HL-60 (cell line): Measurements from ENCODE around the gene FAM50B.

ENCODE experiments used
- DNase-seq, 2 experiments: peaks; one replicate each; pipeline ENCODE4 v3.0.0-alpha.2; 2010 to 2020; ENCODE audit warnings: low read depth in 1 of 2, low spot score in 1 of 2
- H3K27ac ChIP-seq: fragments of 250-450 bp; sonication (Bioruptor Pico); replicated peaks from 2 replicates; pipeline ENCODE4 v1.5.1; 2020; ENCODE audit warnings: mild to moderate bottlenecking, moderate library complexity
- H3K27me3 ChIP-seq: fragments of 250-450 bp; sonication (Bioruptor Pico); 2 replicates; pipeline ENCODE4 v1.5.1; 2021; ENCODE audit warnings: mild to moderate bottlenecking, moderate library complexity; ENCODE audit not compliant: insufficient read depth, poor library complexity, severe bottlenecking
- H3K4me3 ChIP-seq: replicated peaks from 2 replicates; pipeline ENCODE4 v1.5.1; 2011; ENCODE audit warnings: mild to moderate bottlenecking, control low read depth, low read length; ENCODE audit not compliant: insufficient read depth
- GABPA ChIP-seq: IDR thresholded peaks from 2 replicates; pipeline ENCODE4 v1.6.1; 2012; ENCODE audit warnings: low read depth
- POLR2AphosphoS5 ChIP-seq: IDR thresholded peaks from 2 replicates; pipeline ENCODE4 v1.6.1; 2012; ENCODE audit warnings: low read depth
- SPI1 ChIP-seq: IDR thresholded peaks from 2 replicates; pipeline ENCODE4 v1.6.1; 2012; ENCODE audit warnings: low read depth, mild to moderate bottlenecking, borderline replicate concordance
- TF ChIP-seq, protein P1 (sequence below): IDR thresholded peaks from 2 replicates; pipeline ENCODE4 v1.6.1; 2012; ENCODE audit warnings: low read depth; ENCODE audit not compliant: insufficient replicate concordance
- TF ChIP-seq, protein P2 (sequence below): IDR thresholded peaks from one replicate; pipeline ENCODE4 v1.5.1; 2011; ENCODE audit warnings: low read length, control low read depth, inconsistent platforms; ENCODE audit not compliant: insufficient read depth

Gene FAM50B

DNA sequence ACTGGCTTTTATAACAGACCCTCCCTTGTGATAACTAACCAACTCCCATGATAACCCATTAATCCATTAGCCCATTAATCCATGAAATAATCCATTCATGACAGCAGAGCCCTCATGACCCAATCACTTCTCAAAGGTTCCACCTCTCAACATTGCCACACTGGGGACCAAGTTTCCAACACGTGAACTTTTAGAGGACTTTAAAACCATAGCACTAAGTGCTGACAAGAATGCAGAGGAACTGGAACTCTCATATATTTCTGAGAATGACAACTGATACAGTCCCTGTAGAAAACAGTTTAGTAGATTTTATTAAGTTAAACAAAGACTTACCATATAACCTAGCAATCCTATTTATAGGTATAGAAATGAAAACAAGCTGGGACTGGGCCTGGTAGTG lies 11.4 kb upstream of the FAM50B start:
- Histone ChIP-seq H3K4me3 (no peak overlapping the region), H3K27me3 (no peaks in the 10 kb centered on the region), H3K27ac (no peak overlapping the region)
- DNase-seq: no peak
- TF ChIP-seq, protein P1, sequence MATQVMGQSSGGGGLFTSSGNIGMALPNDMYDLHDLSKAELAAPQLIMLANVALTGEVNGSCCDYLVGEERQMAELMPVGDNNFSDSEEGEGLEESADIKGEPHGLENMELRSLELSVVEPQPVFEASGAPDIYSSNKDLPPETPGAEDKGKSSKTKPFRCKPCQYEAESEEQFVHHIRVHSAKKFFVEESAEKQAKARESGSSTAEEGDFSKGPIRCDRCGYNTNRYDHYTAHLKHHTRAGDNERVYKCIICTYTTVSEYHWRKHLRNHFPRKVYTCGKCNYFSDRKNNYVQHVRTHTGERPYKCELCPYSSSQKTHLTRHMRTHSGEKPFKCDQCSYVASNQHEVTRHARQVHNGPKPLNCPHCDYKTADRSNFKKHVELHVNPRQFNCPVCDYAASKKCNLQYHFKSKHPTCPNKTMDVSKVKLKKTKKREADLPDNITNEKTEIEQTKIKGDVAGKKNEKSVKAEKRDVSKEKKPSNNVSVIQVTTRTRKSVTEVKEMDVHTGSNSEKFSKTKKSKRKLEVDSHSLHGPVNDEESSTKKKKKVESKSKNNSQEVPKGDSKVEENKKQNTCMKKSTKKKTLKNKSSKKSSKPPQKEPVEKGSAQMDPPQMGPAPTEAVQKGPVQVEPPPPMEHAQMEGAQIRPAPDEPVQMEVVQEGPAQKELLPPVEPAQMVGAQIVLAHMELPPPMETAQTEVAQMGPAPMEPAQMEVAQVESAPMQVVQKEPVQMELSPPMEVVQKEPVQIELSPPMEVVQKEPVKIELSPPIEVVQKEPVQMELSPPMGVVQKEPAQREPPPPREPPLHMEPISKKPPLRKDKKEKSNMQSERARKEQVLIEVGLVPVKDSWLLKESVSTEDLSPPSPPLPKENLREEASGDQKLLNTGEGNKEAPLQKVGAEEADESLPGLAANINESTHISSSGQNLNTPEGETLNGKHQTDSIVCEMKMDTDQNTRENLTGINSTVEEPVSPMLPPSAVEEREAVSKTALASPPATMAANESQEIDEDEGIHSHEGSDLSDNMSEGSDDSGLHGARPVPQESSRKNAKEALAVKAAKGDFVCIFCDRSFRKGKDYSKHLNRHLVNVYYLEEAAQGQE: no peak
- TF ChIP-seq POLR2AphosphoS5 (no peak), GABPA (no peak), SPI1 (no peak)
- TF ChIP-seq, protein P2, sequence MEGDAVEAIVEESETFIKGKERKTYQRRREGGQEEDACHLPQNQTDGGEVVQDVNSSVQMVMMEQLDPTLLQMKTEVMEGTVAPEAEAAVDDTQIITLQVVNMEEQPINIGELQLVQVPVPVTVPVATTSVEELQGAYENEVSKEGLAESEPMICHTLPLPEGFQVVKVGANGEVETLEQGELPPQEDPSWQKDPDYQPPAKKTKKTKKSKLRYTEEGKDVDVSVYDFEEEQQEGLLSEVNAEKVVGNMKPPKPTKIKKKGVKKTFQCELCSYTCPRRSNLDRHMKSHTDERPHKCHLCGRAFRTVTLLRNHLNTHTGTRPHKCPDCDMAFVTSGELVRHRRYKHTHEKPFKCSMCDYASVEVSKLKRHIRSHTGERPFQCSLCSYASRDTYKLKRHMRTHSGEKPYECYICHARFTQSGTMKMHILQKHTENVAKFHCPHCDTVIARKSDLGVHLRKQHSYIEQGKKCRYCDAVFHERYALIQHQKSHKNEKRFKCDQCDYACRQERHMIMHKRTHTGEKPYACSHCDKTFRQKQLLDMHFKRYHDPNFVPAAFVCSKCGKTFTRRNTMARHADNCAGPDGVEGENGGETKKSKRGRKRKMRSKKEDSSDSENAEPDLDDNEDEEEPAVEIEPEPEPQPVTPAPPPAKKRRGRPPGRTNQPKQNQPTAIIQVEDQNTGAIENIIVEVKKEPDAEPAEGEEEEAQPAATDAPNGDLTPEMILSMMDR: no peak

DNA sequence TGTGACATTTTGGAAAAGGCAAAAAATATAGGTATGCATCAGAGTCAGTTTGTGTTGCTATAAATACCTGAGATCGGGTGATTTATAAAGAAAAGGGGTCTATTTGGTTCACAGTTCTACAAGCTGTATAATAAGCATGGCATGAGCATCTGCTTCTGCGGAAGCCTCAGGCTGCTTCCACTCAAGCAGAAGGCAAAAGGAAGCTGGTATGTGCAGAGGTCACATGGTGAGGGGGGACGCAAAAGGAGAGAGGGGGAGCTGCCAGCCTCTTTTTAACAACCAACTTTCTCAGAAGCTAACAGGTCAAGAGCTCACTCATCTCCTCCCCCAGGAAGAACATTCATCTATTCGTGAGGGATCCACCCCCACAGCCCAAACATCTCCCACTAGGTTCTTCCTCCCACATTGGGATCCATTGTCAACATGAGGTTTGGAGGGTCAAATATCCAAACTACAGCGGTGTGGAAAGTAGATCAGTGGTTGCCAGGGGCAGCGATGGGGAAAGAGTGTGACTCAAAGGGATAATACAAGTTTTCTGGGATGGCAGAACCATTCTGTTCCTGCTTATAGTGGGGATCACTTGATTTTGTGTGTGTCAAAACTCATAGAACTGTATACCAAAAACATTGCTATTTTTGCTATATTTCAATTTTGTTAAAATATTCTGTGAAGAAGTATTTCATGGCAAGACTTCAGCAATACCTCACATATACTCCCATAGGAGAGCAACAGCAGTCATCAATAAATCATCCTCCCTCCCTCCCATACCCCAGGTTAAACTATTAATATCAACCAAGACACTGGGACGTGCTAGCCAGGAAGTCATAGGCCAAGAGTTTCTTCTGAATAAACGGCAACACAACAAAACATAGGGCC lies 9.9 kb upstream of the FAM50B start:
- TF ChIP-seq, protein P2: no peak
- TF ChIP-seq SPI1 (no peak), POLR2AphosphoS5 (no peak), GABPA (no peak)
- TF ChIP-seq, protein P1: no peak
- Histone ChIP-seq H3K27ac (no peak overlapping the region), H3K4me3 (no peak overlapping the region), H3K27me3 (no peaks in the 10 kb centered on the region)
- DNase-seq: no peak

DNA sequence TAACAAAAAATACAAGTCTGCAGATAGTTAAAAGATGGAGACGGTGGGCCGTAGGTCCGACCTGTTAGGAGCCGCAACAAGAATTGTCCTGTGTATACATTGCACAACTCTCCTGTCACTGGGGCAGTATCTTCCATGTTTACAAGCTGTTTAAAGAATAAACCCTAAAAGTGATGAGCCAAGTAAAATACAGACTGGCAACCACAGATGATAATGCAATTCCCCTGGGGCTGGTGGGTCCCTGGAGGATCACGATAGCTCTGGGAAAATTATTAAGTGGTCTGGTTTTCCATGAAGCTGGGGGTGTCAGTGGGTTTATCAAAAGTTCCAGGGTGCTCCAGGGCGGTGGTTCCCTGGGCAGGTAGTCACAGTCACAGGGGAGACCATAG lies 8.1 kb upstream of the FAM50B start:
- no peak overlapping the region for H3K4me3 ChIP-seq
- H3K27me3 ChIP-seq: no peaks in the 10 kb centered on the region
- TF ChIP-seq SPI1 (no peak), GABPA (no peak), POLR2AphosphoS5 (no peak)
- TF ChIP-seq, protein P1: no peak
- TF ChIP-seq, protein P2: no peak
- no peak for DNase-seq
- H3K27ac ChIP-seq: no peak overlapping the region
